Stimulated activated CD4-positive, alpha-beta T cell treated with anti-CD3 and anti-CD28 coated beads, Interleukin-12 subunit alpha, Interleukin-12 subunit beta, amount 100 ng/mL, for 24 hours (primary cell): Measurements from ENCODE around the gene CCDC85A.

Experiments
- DNase-seq, 2 experiments: peaks; one replicate each; pipeline ENCODE4 v3.0.0-alpha.2; 2020; ENCODE audit warnings: low read depth in 2 of 2

The CCDC85A gene

GRCh38 chr2:56309626-56310170 lies 125.9 kb downstream of the CCDC85A start:
- DNase-seq: no peak

GRCh38 chr2:56313500-56313921 lies 129.7 kb downstream of the CCDC85A start:
- no peak for DNase-seq

- no peak for DNase-seq
Observed at GRCh38 chr2:56314371-56314770, 130.6 kb downstream of the CCDC85A start.

- no peak for DNase-seq
Observed at GRCh38 chr2:56314796-56315195, 131.0 kb downstream of the CCDC85A start.

- no peak for DNase-seq
Observed at GRCh38 chr2:56315376-56315775, 131.6 kb downstream of the CCDC85A start.

- DNase-seq: no peak
Observed at GRCh38 chr2:56316011-56316410, 132.2 kb downstream of the CCDC85A start.

- no peak for DNase-seq
Observed at GRCh38 chr2:56318147-56318546, 134.4 kb downstream of the CCDC85A start.

- DNase-seq: no peak
Observed at GRCh38 chr2:56325661-56326345, 142.0 kb downstream of the CCDC85A start.

GRCh38 chr2:56326346-56326741 lies 142.6 kb downstream of the CCDC85A start:
- DNase-seq: no peak

- no peak for DNase-seq
Observed at GRCh38 chr2:56331810-56332209, 148.0 kb downstream of the CCDC85A start.

- DNase-seq: no peak
Observed at GRCh38 chr2:56333812-56334485, 150.2 kb downstream of the CCDC85A start.

- DNase-seq: no peak
Observed at GRCh38 chr2:56334622-56335021, 150.8 kb downstream of the CCDC85A start.

GRCh38 chr2:56335101-56335500 lies 151.3 kb downstream of the CCDC85A start:
- DNase-seq: no peak

GRCh38 chr2:56337342-56337741 lies 153.6 kb downstream of the CCDC85A start:
- DNase-seq: no peak

GRCh38 chr2:56338232-56338631 lies 154.4 kb downstream of the CCDC85A start:
- no peak for DNase-seq

- DNase-seq: no peak
Observed at GRCh38 chr2:56344771-56345170, 161.0 kb downstream of the CCDC85A start.

- DNase-seq: no peak
Observed at GRCh38 chr2:56347881-56348280, 164.1 kb downstream of the CCDC85A start.

- DNase-seq: no peak
Observed at GRCh38 chr2:56348392-56349210, 164.8 kb downstream of the CCDC85A start.

- DNase-seq: no peak
Observed at GRCh38 chr2:56357655-56358295, 174.0 kb downstream of the CCDC85A start.

- DNase-seq: no peak
Observed at GRCh38 chr2:56361844-56362243, 178.1 kb downstream of the CCDC85A start.

GRCh38 chr2:56364902-56365301 lies 181.1 kb downstream of the CCDC85A start:
- no peak for DNase-seq

GRCh38 chr2:56369316-56369715 lies 185.5 kb downstream of the CCDC85A start:
- no peak for DNase-seq
